CD4-positive, alpha-beta T cell treated with Interleukin-6 at 100 ng/mL for 8 hours (primary cell): Measurements from ENCODE around the gene TUBB8B.
"Not testable (repeated sequence)": the region's sequence is repeated elsewhere in the genome, so short reads cannot be mapped to it uniquely, and the experiment has no call there.

Experiments used
- DNase-seq: peaks from one replicate; pipeline ENCODE4 v3.0.0-alpha.2; 2020; ENCODE audit warnings: mixed read lengths, low spot score

Gene TUBB8B

GRCh38 chr18:12773-13172 lies 36.6 kb downstream of the TUBB8B start:
- not testable (repeated sequence) for DNase-seq

DNA sequence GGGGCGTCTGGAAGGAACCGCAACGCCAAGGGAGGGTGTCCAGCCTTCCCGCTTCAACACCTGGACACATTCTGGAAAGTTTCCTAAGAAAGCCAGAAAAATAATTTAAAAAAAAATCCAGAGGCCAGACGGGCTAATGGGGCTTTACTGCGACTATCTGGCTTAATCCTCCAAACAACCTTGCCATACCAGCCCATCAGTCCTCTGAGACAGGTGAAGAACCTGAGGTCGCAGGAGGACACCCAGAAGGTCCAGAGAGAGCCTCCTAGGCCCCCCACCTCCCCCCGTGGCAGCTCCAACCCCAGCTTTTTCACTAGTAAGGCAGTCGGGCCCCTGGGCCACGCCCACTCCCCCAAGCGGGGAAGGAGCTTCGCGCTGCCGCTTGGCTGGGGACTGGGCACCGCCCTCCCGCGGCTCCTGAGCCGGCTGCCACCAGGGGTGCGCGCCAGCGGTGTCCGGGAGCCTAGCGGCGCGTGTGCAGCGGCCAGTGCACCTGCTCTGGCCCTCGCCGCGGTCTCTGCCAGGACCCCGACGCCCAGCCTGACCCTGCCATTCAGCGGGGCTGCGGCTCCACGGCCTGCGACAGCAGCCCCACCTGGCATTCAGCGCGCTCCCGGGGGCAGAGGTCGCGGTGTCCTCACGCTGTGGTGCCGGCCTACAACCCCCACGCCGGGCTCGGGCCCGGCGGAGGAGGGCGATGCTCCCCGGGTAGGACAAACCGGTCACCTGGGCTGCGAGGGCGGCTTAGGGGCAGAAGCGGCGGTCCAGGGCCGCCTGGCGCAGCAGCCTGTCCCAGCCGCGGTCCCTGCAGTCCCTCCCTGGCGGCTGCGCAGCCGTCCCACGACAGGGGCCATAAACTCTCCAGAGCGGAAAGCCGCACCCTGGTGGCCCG lies 37.8 kb downstream of the TUBB8B start:
- not testable (repeated sequence) for DNase-seq

DNA sequence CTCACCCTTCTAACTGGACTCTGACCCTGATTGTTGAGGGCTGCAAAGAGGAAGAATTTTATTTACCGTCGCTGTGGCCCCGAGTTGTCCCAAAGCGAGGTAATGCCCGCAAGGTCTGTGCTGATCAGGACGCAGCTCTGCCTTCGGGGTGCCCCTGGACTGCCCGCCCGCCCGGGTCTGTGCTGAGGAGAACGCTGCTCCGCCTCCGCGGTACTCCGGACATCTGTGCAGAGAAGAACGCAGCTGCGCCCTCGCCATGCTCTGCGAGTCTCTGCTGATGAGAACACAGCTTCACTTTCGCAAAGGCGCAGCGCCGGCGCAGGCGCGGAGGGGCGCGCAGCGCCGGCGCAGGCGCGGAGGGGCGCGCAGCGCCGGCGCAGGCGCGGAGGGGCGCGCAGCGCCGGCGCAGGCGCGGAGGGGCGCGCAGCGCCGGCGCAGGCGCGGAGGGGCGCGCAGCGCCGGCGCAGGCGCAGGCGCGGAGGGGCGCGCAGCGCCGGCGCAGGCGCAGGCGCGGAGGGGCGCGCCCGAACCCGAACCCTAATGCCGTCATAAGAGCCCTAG lies 38.7 kb downstream of the TUBB8B start:
- DNase-seq = not testable (repeated sequence)

DNA sequence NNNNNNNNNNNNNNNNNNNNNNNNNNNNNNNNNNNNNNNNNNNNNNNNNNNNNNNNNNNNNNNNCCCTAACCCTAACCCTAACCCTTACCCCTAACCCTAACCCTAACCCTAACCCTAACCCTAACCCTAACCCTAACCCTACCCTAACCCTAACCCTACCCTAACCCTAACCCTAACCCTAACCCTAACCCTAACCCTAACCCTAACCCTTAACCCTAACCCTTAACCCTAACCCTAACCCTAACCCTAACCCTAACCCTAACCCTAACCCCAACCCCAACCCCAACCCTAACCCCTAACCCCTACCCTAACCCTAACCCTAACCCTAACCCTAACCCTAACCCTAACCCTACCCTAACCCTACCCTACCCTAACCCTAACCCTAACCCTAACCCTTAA lies 39.5 kb downstream of the TUBB8B start:
- DNase-seq = not testable (repeated sequence)
